B cell (primary cell): ENCODE measurements around the gene ERICH3. TPM values are rescaled to one million over a fixed set of nuclear protein-coding genes. Genes with fewer than 3 reads are reported as not detected.

ENCODE experiments used
- ATAC-seq: fragments of 200-7000 bp; cut with Tn5 transposase; one replicate; pipeline ENCODE4 v1.10.0; 2021; ENCODE audit warnings: low read depth, mild to moderate bottlenecking, moderate number of reproducible peaks, moderate library complexity
- CTCF ChIA-PET: fragments of 350-600 bp; sonication (Branson Sonifier 250); formaldehyde crosslinking; loops from one replicate; lab custom pipeline; 2021; ENCODE audit warnings: antibody characterized with exemption, inconsistent platforms; lab: Charles Lee
- POLR2A ChIA-PET: fragments of 350-600 bp; sonication (Branson Sonifier 250); formaldehyde crosslinking; loops from one replicate; lab custom pipeline; 2021; ENCODE audit warnings: antibody characterized with exemption; lab: Charles Lee
- DNase-seq: peaks from one replicate; pipeline ENCODE4 v3.0.0; 2013
- H2AFZ ChIP-seq: 2 replicates; pipeline ENCODE4 v1.6.1; 2012; ENCODE audit warnings: mild to moderate bottlenecking, low read depth, low read length; ENCODE audit not compliant: insufficient read depth, poor library complexity, severe bottlenecking
- H3K27ac ChIP-seq, 2 donors: 1 replicate in 1 of 2; 2 replicates in 1 of 2; pipeline ENCODE4 v1.5.1; 2012 to 2013; ENCODE audit warnings: low read length in 2 of 2, mild to moderate bottlenecking in 2 of 2, moderate library complexity in 1 of 2
- H3K27me3 ChIP-seq, 4 experiments: fragments of 200-600 bp in 1 of 4; sonication (generic) in 1 of 4; replicated peaks in 1 of 4; 1 replicate in 2 of 4; 2 replicates in 2 of 4; pipeline versions ENCODE4 v1.6.1 to v1.7.0; 2013 to 2016; ENCODE audit warnings: low read length in 3 of 4, mild to moderate bottlenecking in 2 of 4, mixed read lengths in 1 of 4, moderate library complexity in 1 of 4; ENCODE audit not compliant: insufficient read depth in 4 of 4, control insufficient read depth in 3 of 4; ENCODE audit errors: control extremely low read depth in 1 of 4
- H3K36me3 ChIP-seq, 2 experiments: replicated peaks in 1 of 2; 1 replicate in 1 of 2; 2 replicates in 1 of 2; pipeline versions ENCODE4 v1.6.1 to v1.7.1; 2013; ENCODE audit warnings: low read length in 1 of 2; ENCODE audit not compliant: insufficient read depth in 2 of 2, control insufficient read depth in 1 of 2; ENCODE audit errors: control extremely low read depth in 1 of 2, extremely low read depth in 1 of 2
- H3K4me1 ChIP-seq, 2 donors: fragments of 200-600 bp in 1 of 2; sonication (generic) in 1 of 2; 1 replicate in 1 of 2; 2 replicates in 1 of 2; pipeline versions ENCODE4 v1.5.1 to v1.6.1; 2013 to 2017; ENCODE audit warnings: low read length in 2 of 2; ENCODE audit not compliant: control insufficient read depth in 2 of 2, insufficient read depth in 2 of 2
- H3K4me2 ChIP-seq: replicated peaks from 2 replicates; pipeline ENCODE3; 2012; ENCODE audit warnings: mild to moderate bottlenecking, low read depth, low read length; ENCODE audit not compliant: poor library complexity, severe bottlenecking
- H3K4me3 ChIP-seq, 5 experiments: fragments of 200-600 bp in 1 of 5; sonication (generic) in 1 of 5; 1 replicate in 3 of 5; 2 replicates in 2 of 5; pipeline versions ENCODE4 v1.5.1 to v1.7.0; 2011 to 2016; ENCODE audit warnings: low read length in 4 of 5, mild to moderate bottlenecking in 4 of 5, low read depth in 2 of 5, control low read depth in 1 of 5, moderate library complexity in 1 of 5; ENCODE audit not compliant: insufficient read depth in 1 of 5; ENCODE audit errors: control extremely low read depth in 1 of 5, extremely low read depth in 1 of 5
- H3K79me2 ChIP-seq: fragments of 200-600 bp; sonication (generic); one replicate; pipeline ENCODE4 v1.6.0; 2016; ENCODE audit warnings: low read length; ENCODE audit not compliant: control insufficient read depth, insufficient read depth
- H3K9ac ChIP-seq: fragments of 200-600 bp; sonication (generic); 2 replicates; pipeline ENCODE4 v1.6.1; 2017; ENCODE audit warnings: mild to moderate bottlenecking, low read length, moderate library complexity
- H3K9me3 ChIP-seq, 3 donors: one replicate each; pipeline versions ENCODE4 v1.6.1 to v1.7.1; 2013; ENCODE audit warnings: low read length in 2 of 3; ENCODE audit not compliant: control insufficient read depth in 2 of 3, insufficient read depth in 1 of 3; ENCODE audit errors: control extremely low read depth in 1 of 3
- H4K20me1 ChIP-seq: 2 replicates; pipeline ENCODE4 v1.6.0; 2012; ENCODE audit warnings: mild to moderate bottlenecking, low read length; ENCODE audit not compliant: insufficient read depth, control insufficient read depth, poor library complexity, severe bottlenecking
- H3K27ac Mint-ChIP-seq: one replicate; pipeline ENCODE4 v1.8.0; 2021; ENCODE audit warnings: mixed read lengths
- H3K27me3 Mint-ChIP-seq: one replicate; pipeline ENCODE4 v1.8.0; 2021; ENCODE audit warnings: mixed read lengths
- H3K4me1 Mint-ChIP-seq: one replicate; pipeline ENCODE4 v1.8.0; 2021; ENCODE audit warnings: mixed read lengths
- H3K4me3 Mint-ChIP-seq: one replicate; pipeline ENCODE4 v1.8.0; 2021; ENCODE audit warnings: mixed read lengths
- H3K9me3 Mint-ChIP-seq: one replicate; pipeline ENCODE4 v1.8.0; 2022; ENCODE audit warnings: mixed read lengths; ENCODE audit not compliant: insufficient read depth
- CTCF ChIP-seq: fragments of 200-600 bp; IDR thresholded peaks from one replicate; pipeline ENCODE4 v1.8.0; 2022; ENCODE audit warnings: antibody characterized with exemption, mild to moderate bottlenecking
- EZH2 ChIP-seq: IDR thresholded peaks from 2 replicates; pipeline ENCODE4 v1.6.1; 2012; ENCODE audit warnings: borderline replicate concordance, low read depth, mild to moderate bottlenecking, moderate library complexity, low read length; ENCODE audit not compliant: insufficient read depth, poor library complexity, severe bottlenecking
- WGBS: methylation state at CpG from one replicate; pipeline ENCODE4 v1.1.5; 2013; ENCODE audit warnings: missing lambda C conversion rate; ENCODE audit not compliant: insufficient coverage; 5-methylcytosine and 5-hydroxymethylcytosine counted together
- intact Hi-C: fragments of 100-400 bp; cut with micrococcal nuclease; formaldehyde crosslinking; loops from one replicate; pipeline ENCODE4 v1.10.0; 2022
- polyA plus RNA-seq: library from polyadenylated mRNA; depleted of rRNA; stranded (reverse); fragments of >200 nt; gene quantifications from 2 replicates; pipeline ENCODE4 v1.2.3, GENCODE V29; 2012
- total RNA-seq, 2 donors: library from RNA; stranded (reverse); fragments of 120-200 nt in 1 of 2; gene quantifications; 1 replicate in 1 of 2; 2 replicates in 1 of 2; pipeline versions ENCODE4 v1.2.3 to v1.2.4, GENCODE V29; 2013 to 2022

ERICH3 gene
- total and polyA plus RNA-seq, 2 donors (not counting 1 experiment from before 2014, with no cell fraction given): 0.03 to 0.27 TPM

DNA sequence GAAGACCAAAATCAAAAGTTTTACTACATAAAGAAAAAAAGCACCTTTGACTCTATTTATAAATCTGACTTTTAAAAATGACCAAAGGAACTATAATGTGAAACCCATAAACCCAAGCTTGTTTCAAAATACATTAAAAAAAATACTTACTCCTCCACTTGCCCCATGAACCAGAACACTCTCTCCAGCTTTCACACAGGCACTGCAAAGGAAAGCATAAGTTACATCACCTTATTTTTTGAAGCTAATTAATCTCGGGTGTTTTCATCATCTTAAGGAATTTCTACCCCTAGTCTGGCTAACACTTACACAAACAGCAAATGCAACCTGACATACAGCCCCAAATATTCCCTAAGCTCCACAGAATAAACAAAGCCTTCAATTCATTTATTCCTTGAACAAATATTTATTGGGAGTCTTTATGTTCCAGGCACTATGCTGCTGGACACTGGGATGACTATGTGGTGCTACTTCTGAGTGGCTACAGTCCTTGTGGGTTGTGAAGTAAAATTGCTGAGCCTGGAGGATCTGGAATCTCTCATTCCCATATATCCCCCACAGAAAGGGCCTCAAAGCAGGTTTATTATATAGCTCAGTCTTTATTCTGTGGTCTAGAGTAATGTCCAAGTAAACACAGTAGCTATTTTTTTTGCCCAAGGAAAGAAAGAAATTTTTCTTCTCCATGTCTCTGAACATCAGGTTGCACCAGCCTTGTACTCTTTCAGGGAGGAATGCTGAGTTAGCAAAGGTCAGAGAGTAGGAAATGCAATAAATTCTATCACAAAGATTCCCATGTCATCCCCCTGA is 41.0 kb upstream of the ERICH3 start:
- no peak overlapping the region for H3K4me3 ChIP-seq
- Mint-ChIP-seq H3K4me3 (no peak overlapping the region), H3K9me3 (no peaks in the 10 kb centered on the region), H3K27ac (no peak overlapping the region), H3K4me1 (no peaks in the 10 kb centered on the region), H3K27me3 (no peaks in the 10 kb centered on the region)
- DNase-seq: no peak
- no peaks in the 10 kb centered on the region for H3K27me3 ChIP-seq
- H3K9me3 ChIP-seq: no peaks in the 10 kb centered on the region
- H3K9ac ChIP-seq: no peak overlapping the region
- H4K20me1 ChIP-seq: no peaks in the 10 kb centered on the region
- TF ChIP-seq EZH2: no peak
- TF ChIP-seq CTCF: no peak
- no peak overlapping the region for H3K4me2 ChIP-seq
- H3K4me1 ChIP-seq: no peaks in the 10 kb centered on the region
- POLR2A ChIA-PET: no interaction called here
- H3K27ac ChIP-seq: no peak overlapping the region
- intact Hi-C loops: no loop called here
- H2AFZ ChIP-seq: no peak overlapping the region
- no peak for ATAC-seq
- WGBS: 78% methylated on average over 1 of the region's 1 CpG
- CTCF ChIA-PET: interaction anchor here (1.4 kb wide), 1 partner anchor 19 kb away, joined by 4 read pairs; the partner anchor contains the start of gene TYW3
- H3K36me3 ChIP-seq: peaks cover 8 to 22% of the 10 kb centered on the region in 2 experiments
- no peaks in the 10 kb centered on the region for H3K79me2 ChIP-seq

- Histone ChIP-seq H3K4me1 (no peaks in the 10 kb centered on the region), H3K4me3 (no peak overlapping the region), H3K79me2 (no peaks in the 10 kb centered on the region), H3K9me3 (no peaks in the 10 kb centered on the region), H3K36me3 (peaks cover 10 to 29% of the 10 kb centered on the region in 2 experiments), H4K20me1 (no peaks in the 10 kb centered on the region), H3K27me3 (no peaks in the 10 kb centered on the region), H3K27ac (no peak overlapping the region), H3K4me2 (no peak overlapping the region), H2AFZ (no peak overlapping the region), H3K9ac (no peak overlapping the region)
- WGBS: no CpG with 5 or more reads among the region's 3 CpGs
- TF ChIP-seq CTCF (no peak), EZH2 (no peak)
- ATAC-seq: no peak
- intact Hi-C loops: no loop called here
- no peak for DNase-seq
- no peaks in the 10 kb centered on the region for H3K4me1 Mint-ChIP-seq
- no peak overlapping the region for H3K4me3 Mint-ChIP-seq
- POLR2A ChIA-PET: no interaction called here
- no peak overlapping the region for H3K27ac Mint-ChIP-seq
- CTCF ChIA-PET: interaction anchor here (1.4 to 1.8 kb wide), 2 partner anchors 20 to 23 kb away, joined by 4 read pairs; partner anchors contain the start of gene TYW3
- H3K27me3 Mint-ChIP-seq: no peaks in the 10 kb centered on the region
- H3K9me3 Mint-ChIP-seq: no peaks in the 10 kb centered on the region
These were observed 40.3 kb upstream of the ERICH3 start for GRCh38 chr1:74713849-74714248.
